GM12892 (cell line): Measurements from ENCODE around the gene FRMD5.

Source experiments
- DNase-seq: peaks from one replicate; pipeline ENCODE4 v3.0.0; 2011; ENCODE audit not compliant: insufficient read length
- FAIRE-seq: peaks from 2 replicates; lab custom pipeline; 2011; peaks lifted over from hg19 to GRCh38; lab: Jason Lieb, UNC
- POLR2A ChIP-seq: IDR thresholded peaks from 2 replicates; pipeline ENCODE4 v1.6.1; 2011; ENCODE audit warnings: low read depth, low read length, control low read depth
- POLR2AphosphoS5 ChIP-seq: IDR thresholded peaks from 2 replicates; pipeline ENCODE4 v1.6.1; 2011; ENCODE audit warnings: low read depth, low read length, control low read depth
- TAF1 ChIP-seq: IDR thresholded peaks from 2 replicates; pipeline ENCODE4 v1.6.1; 2011; ENCODE audit warnings: low read depth, mild to moderate bottlenecking, control low read depth, low read length, borderline replicate concordance

The FRMD5 gene

DNA sequence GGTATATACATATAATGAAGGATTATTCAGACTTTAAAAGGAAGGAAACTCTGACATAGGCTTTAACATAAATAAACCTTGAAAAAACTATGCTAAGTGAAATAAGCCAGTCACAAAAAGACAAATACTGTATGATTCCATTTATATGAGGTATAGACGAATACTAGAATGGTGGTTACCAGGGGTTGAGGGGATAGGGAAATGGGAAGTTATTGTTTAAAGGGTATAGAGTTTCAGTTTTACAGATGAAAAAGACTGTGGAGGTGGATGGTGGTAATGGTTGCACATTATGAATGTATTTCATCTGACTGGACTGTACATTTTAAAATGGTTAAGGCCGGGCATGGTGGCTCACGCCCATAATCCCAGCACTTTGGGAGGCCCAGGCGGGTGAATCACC lies 41.7 kb downstream of the FRMD5 start:
- DNase-seq (no peak), FAIRE-seq (no peak)
- TF ChIP-seq TAF1 (no peak), POLR2A (no peak), POLR2AphosphoS5 (no peak)

DNA sequence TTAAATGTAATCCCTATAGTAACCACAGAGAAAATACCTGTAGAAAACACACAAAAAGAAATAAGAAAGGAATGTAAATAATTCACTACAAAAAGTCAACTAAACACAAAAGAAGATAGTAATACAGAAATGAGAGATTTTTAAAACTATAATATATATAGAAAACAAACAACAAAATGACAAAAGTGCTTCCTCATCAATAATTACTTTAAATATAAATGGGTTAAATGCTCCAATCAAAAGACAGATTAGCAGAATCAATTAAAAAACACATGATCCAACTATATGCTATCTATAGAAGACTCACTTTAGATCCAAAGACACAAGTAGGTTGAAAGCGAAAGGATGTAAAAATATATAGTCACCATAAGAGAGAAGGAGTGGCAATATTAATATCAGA lies 45.8 kb downstream of the FRMD5 start:
- TF ChIP-seq TAF1 (no peak), POLR2A (no peak), POLR2AphosphoS5 (no peak)
- no peak for FAIRE-seq
- no peak for DNase-seq

DNA sequence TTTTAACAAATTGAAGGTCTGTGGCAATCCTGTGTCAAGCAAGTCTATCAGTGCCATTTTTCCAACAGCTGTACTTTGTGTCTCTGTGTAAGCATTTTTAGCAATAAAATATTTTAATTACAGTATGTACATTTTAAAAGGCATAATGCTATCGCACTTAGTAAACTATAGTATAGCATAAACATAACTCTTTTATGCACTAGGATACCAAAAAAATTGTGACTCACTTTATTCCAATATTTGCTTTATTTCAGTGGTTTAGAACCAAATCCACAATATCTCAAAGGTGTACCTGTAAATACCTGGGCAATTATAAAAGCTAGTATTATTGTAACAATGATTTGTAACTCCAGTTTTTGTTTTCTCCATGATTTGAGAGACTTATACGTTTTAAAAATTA lies 46.5 kb downstream of the FRMD5 start:
- TF ChIP-seq POLR2A (no peak), TAF1 (no peak), POLR2AphosphoS5 (no peak)
- DNase-seq: no peak
- no peak for FAIRE-seq

DNA sequence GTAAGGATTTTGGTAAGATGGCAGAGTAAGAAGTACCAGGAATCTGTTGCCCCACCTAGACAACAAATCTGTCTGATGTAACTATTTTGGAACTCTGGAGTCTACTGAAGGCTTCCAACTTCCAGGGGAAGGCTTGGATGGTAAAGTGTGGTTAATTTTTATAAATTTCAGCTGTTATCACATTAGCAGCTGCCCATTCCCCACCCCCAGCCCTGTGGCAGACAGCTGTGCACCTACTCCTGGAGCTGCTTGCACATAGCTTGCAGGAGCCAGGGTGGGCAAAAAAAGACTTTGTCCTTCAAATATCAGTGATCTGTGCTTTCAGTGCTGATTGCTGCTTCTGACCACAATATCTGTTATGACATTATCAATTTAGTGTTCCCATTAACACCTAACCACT lies 47.4 kb downstream of the FRMD5 start:
- FAIRE-seq (no peak), DNase-seq (no peak)
- TF ChIP-seq POLR2A (no peak), TAF1 (no peak), POLR2AphosphoS5 (no peak)

DNA sequence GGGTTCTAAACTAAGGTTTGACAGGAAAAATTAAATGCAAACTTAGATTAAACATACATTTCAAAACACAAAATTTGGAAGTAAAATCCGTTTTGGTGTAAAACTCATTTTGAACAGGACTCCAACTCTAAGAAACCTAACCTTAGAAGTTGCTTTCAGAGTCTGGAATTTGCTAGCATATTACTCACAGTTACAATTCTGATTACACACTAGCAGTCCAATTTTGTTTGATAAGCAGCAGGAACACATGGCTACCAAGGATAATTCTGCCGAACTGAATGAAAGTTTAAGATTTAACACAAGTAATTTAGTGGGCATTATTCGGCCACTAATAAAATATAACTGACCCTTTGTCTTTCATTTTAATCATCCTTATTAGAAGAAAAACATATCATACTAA lies 49.6 kb downstream of the FRMD5 start:
- TF ChIP-seq POLR2A (no peak), TAF1 (no peak), POLR2AphosphoS5 (no peak)
- no peak for DNase-seq
- no peak for FAIRE-seq

DNA sequence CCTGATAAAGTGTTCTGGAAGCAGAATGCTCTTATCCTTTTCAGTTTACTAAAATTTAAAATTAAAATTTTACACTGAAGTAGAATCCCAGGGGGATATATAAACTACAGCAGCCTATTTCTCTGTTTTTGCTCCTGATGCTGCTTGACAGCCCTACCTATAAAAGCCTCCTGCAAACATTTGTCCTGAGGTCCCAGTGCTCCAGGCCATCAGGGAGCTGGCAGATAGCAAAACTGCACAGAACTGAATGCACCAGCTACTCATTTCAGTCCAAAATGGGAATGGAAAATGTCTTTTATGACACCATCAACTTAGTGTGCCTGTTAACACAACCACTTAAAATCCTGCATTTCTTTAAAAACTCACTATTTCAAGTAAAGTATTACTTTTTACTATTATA lies 50.1 kb downstream of the FRMD5 start:
- FAIRE-seq: no peak

DNA sequence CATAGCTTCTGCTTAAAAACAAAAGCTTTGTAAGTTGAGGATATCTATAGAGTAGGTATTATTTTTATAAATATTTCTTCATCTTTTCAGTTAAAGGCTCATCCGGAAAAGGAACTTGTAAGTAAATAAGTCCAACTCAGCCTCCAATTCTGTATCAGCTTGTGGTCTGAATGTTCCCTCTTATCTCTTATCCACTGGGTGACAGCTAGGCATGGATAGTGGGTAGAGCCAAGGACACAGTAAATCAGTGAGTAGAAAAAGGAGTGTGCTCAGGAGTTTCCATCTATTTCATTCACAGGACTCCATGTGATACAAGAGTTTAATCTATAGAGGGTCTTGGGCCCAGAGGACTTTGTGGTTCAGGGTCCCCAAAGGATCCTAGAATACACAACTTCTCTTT lies 50.9 kb downstream of the FRMD5 start:
- DNase-seq (no peak), FAIRE-seq (no peak)
- no peak for TF ChIP-seq TAF1
- no peak for TF ChIP-seq POLR2A
- TF ChIP-seq POLR2AphosphoS5: no peak

More for the DNA sequence above, 50.1 kb downstream of the FRMD5 start:
- DNase-seq: no peak
- TF ChIP-seq POLR2AphosphoS5 (no peak), POLR2A (no peak), TAF1 (no peak)

DNA sequence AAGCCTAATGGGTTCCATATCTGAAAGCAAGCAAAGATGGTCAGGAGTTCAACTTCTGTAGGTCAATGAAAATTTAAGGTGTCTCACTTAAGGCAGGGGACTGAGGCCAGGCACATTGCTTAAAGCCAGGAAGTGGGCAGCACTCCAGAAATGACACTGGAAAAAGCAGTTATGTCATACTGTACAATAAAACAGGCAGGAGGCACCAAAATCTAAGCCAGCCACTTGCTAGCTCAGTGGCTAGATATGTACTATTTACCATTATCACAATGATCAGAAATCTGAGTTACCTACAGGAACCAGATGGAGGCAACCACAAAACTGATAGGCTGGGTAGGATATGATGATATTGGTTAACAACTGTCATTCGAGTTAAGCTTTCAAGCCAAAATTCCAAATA lies 57.3 kb downstream of the FRMD5 start:
- no peak for TF ChIP-seq POLR2AphosphoS5
- TF ChIP-seq POLR2A: no peak
- no peak for TF ChIP-seq TAF1
- DNase-seq (no peak), FAIRE-seq (no peak)

DNA sequence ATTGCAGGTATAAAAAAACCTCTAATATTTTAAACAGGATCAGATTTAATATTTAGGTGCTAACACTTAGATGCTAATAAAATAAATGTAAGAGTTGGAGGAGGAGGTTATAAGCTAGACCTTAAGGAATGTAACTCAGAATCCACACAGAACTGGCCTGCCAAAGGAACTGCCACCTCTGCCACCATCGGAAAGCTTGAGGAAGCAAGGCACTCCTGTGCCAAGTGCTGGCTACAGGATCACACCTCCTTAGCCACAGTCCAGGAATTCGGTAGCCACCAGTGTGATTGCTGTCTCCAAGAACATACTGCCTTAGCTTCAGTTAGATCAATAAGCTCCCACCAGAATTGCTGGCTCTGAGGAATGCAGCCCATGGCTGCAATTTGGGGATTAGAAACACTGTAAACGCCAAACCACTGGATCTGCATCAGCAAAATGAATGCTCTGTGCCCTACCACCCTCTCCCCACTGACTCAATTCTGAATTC lies 58.0 kb downstream of the FRMD5 start:
- no peak for TF ChIP-seq TAF1
- no peak for TF ChIP-seq POLR2AphosphoS5
- no peak for TF ChIP-seq POLR2A
- DNase-seq (no peak), FAIRE-seq (peak; percentile 57)

DNA sequence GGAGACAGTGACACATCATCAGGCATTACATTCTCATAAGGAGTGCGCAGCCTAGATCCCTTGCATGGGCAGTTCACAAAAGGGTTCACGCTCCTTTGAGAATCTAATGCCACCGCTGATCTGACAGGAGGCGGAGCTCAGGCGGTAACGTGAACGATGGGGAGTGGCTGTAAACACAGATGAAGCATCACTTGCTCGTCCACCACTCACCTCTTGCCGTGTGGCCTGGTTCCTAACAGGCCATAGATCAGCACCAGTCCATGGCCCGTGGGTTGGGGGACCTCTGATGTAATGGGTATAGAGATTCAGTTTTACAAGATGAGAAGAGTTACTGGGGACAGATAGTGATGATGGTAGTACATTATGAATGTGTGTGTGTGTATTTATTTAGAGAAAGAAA lies 63.0 kb downstream of the FRMD5 start:
- TF ChIP-seq TAF1 (no peak), POLR2A (no peak), POLR2AphosphoS5 (no peak)
- no peak for FAIRE-seq
- DNase-seq: no peak

DNA sequence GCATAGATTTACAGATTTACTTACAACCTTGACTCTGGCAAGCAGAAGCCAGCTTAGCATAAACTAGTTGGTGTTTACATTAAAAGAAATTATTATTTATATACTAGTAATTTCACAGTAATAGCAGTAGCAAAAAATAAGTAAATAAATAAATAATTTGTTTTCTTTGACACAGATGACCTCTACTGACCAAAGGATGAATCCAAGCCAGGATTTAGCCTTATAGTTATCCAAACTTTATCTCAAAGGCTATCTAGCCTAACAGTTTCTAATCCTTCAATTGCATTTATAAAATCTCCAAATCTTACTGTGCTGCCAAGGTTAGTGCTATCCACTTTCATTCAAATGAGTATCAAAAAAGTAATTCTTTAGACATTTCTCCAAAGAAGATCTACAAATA lies 64.3 kb downstream of the FRMD5 start:
- no peak for FAIRE-seq

DNA sequence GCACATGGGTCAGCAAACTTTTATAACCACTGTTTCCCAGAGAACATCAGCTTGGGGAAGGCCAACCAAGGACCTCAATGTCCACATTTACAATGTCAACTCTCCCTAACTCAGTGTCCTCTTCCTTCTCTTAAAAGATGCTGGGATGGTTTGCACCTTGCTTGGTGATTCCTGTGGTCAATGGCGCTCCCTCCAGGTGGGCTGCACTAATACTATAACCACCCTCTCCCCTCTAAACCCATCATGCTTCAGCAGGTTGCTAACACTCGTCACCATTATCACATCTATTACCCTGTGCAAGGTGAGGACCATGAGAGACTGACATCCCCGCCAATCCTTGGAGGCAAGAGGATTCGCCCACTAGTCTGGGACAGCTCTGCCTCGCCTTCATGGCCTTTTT lies 65.2 kb downstream of the FRMD5 start:
- FAIRE-seq (no peak), DNase-seq (no peak)
- no peak for TF ChIP-seq POLR2A
- TF ChIP-seq POLR2AphosphoS5: no peak
- no peak for TF ChIP-seq TAF1

More for the DNA sequence above, 64.3 kb downstream of the FRMD5 start:
- TF ChIP-seq POLR2AphosphoS5: no peak
- TF ChIP-seq TAF1: no peak
- no peak for TF ChIP-seq POLR2A
- DNase-seq: no peak

DNA sequence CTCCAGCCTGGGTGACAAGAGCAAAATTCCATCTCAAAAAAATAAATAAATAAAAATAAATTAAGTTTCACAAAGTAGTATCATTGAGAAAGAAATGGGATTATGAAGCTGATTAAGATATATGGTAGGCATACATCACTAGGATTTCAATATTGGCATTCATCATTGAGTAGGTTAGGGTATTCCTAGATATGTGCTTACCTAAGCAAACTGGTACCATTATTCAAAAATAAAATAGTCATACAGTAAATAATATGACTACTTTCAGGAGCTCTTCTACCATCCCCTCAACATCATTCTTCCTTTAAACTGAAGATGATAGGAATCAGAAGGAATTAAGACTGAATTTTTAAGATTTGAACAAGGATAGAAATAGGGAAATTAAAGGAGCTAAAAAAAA lies 66.6 kb downstream of the FRMD5 start:
- TF ChIP-seq POLR2A (no peak), TAF1 (no peak), POLR2AphosphoS5 (no peak)
- DNase-seq (no peak), FAIRE-seq (no peak)

DNA sequence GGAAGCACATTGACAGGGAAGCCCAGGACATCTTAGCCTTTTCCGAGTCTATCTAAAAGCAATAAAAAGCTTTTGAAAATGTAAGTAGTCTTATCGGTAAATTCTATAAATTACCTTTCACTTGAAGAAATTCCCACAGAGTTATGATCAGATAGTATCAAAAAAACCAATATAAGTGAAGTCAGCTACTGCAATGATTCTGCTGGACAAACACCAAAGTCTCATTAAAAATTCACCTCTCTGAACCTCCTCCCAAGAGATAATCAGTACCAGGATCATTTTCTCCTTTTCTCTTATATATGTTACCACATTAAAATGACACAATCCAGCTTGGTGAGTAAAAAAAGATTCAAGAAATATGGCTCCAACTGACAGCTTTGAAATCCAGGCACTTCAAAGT lies 69.2 kb downstream of the FRMD5 start:
- no peak for DNase-seq
- TF ChIP-seq POLR2A (no peak), POLR2AphosphoS5 (no peak), TAF1 (no peak)
- no peak for FAIRE-seq
